Measurements from ENCODE around the gene ACTL6B. TPM values are rescaled to one million over a fixed set of nuclear protein-coding genes. Genes with fewer than 3 reads are reported as not detected.

The ACTL6B gene
- total and polyA plus RNA-seq, 9 donors, result 0.19 to 0.40 TPM; not detected in 7

DNA sequence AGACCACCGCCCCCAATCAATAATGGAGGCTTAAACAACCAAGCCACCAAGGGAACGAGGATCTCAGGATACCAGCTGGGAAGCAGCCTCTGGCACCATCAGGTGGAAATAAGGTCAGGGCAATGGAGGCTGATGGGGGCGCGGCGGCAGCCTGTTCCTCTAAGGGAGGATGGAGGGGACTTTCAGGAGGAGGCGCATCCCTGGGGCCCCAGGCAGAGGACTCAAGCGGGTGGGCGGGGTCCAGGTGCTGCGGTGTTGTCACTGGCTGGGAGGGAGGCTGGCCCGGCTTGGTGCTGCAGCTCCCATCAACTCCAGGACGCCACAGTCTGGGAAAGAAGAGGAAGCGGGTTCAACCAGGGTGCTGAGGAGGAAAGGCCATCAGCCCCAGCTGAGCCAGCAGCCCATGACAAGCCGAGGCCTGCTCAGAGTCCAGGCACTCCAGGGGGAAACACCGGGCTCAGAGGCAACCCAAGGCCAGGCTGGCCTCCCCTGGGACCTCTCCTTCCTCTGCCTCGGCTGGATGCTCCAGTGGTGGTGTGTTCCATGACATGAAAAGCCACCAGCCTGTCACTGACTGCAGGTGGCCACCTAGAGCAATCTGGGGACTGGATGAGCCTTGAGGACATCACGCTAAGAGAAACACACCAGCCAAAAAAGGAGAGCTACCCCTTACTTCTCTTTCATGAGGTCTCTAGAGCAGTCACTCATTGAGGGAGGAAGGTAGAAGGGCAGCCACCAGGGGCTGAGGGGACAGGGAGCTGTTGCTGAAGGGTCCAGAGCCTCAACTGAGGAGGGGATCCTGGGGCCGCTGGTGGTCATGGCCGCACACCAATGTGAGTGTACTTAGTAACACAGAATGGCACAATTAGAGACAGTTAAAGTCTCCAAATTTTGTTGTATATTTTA lies 33.2 kb upstream of the ACTL6B start:
- H3K9me3 ChIP-seq (replicated peaks; ENCODE audit: control insufficient read depth, low read depth, low read length), result no peaks in the 10 kb centered on the region
- peaks cover 31% of the 10 kb centered on the region for H3K4me1 ChIP-seq (ENCODE audit: control insufficient read depth, insufficient read depth, low read length)
- no peaks in the 10 kb centered on the region for H3K27me3 ChIP-seq (ENCODE audit: control insufficient read depth, insufficient read depth, low read length)
- H3K36me3 ChIP-seq (ENCODE audit: control insufficient read depth, insufficient read depth, low read length), result peaks cover 58% of the 10 kb centered on the region
- no peak overlapping the region for H3K27ac ChIP-seq (ENCODE audit: low read length)
- 85% methylated on average over 12 of the region's 18 CpGs for WGBS (ENCODE audit: insufficient coverage)
- DNase-seq, result no peak
- no peak overlapping the region for H3K4me3 ChIP-seq (ENCODE audit: low read length)

DNA sequence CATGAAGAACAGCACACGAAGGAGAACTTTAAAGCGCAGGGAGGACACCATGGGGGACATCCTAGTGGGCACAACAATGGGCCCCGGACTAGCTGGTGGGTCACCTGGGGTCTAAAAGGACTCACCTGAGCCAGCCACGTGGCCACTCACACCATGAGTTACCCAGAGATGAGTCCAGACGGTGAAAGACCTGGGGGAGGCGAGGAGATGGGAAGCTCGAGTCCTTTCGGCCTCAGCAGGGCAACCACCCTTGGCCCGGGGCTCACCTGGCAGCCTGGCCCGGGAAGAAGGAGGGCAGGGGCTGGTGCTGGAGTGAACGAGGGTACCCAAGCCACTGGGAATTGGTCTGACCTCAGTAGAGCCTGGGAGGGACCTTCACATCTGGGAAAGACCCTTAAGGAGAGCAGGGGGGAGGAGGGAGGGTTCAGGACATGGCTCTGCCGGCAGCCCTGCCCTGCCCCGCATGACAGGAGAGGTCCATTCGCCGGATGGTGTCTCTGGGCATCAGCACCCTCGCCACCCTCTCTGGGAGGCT lies 32.1 kb upstream of the ACTL6B start:
- WGBS (ENCODE audit: insufficient coverage), result 83% methylated on average over 13 of the region's 16 CpGs

GRCh38 chr7:100687751-100688300 lies 31.6 kb upstream of the ACTL6B start:
- H3K9me3 ChIP-seq (replicated peaks; ENCODE audit: control insufficient read depth, low read depth, low read length), result no peaks in the 10 kb centered on the region
- no peak overlapping the region for H3K4me3 ChIP-seq (ENCODE audit: low read length)
- peaks cover 25% of the 10 kb centered on the region for H3K4me1 ChIP-seq (ENCODE audit: control insufficient read depth, insufficient read depth, low read length)
- 89% methylated on average over 22 of the region's 25 CpGs for WGBS (ENCODE audit: insufficient coverage)
- H3K27me3 ChIP-seq (ENCODE audit: control insufficient read depth, insufficient read depth, low read length), result no peaks in the 10 kb centered on the region
- DNase-seq, result no peak
- H3K36me3 ChIP-seq (ENCODE audit: control insufficient read depth, insufficient read depth, low read length), result peaks cover 75% of the 10 kb centered on the region
- no peak overlapping the region for H3K27ac ChIP-seq (ENCODE audit: low read length)

More for the DNA sequence above, 32.1 kb upstream of the ACTL6B start:
- peaks cover 30% of the 10 kb centered on the region for H3K4me1 ChIP-seq (ENCODE audit: control insufficient read depth, insufficient read depth, low read length)
- peaks cover 69% of the 10 kb centered on the region for H3K36me3 ChIP-seq (ENCODE audit: control insufficient read depth, insufficient read depth, low read length)
- no peak for DNase-seq
- no peaks in the 10 kb centered on the region for H3K27me3 ChIP-seq (ENCODE audit: control insufficient read depth, insufficient read depth, low read length)
- no peak overlapping the region for H3K27ac ChIP-seq (ENCODE audit: low read length)
- H3K9me3 ChIP-seq (replicated peaks; ENCODE audit: control insufficient read depth, low read depth, low read length), result no peaks in the 10 kb centered on the region
- no peak overlapping the region for H3K4me3 ChIP-seq (ENCODE audit: low read length)

- peaks cover 80% of the 10 kb centered on the region for H3K36me3 ChIP-seq (ENCODE audit: control insufficient read depth, insufficient read depth, low read length)
- H3K9me3 ChIP-seq (replicated peaks; ENCODE audit: control insufficient read depth, low read depth, low read length), result no peaks in the 10 kb centered on the region
- no peaks in the 10 kb centered on the region for H3K27me3 ChIP-seq (ENCODE audit: control insufficient read depth, insufficient read depth, low read length)
- H3K27ac ChIP-seq (ENCODE audit: low read length), result no peak overlapping the region
- no peak overlapping the region for H3K4me3 ChIP-seq (ENCODE audit: low read length)
- peaks cover 20% of the 10 kb centered on the region for H3K4me1 ChIP-seq (ENCODE audit: control insufficient read depth, insufficient read depth, low read length)
- DNase-seq, result no peak
- 85% methylated on average over 20 of the region's 22 CpGs for WGBS (ENCODE audit: insufficient coverage)
Observed at GRCh38 chr7:100687261-100687660, 31.0 kb upstream of the ACTL6B start.

- no peak for DNase-seq
- no peak overlapping the region for H3K27ac ChIP-seq (ENCODE audit: low read length)
- H3K27me3 ChIP-seq (ENCODE audit: control insufficient read depth, insufficient read depth, low read length), result no peaks in the 10 kb centered on the region
- peaks cover 82% of the 10 kb centered on the region for H3K36me3 ChIP-seq (ENCODE audit: control insufficient read depth, insufficient read depth, low read length)
- WGBS (ENCODE audit: insufficient coverage), result 86% methylated on average over 14 of the region's 17 CpGs
- no peaks in the 10 kb centered on the region for H3K9me3 ChIP-seq (replicated peaks; ENCODE audit: control insufficient read depth, low read depth, low read length)
- peaks cover 20% of the 10 kb centered on the region for H3K4me1 ChIP-seq (ENCODE audit: control insufficient read depth, insufficient read depth, low read length)
- no peak overlapping the region for H3K4me3 ChIP-seq (ENCODE audit: low read length)
Observed at GRCh38 chr7:100686822-100687211, 30.6 kb upstream of the ACTL6B start.

DNA sequence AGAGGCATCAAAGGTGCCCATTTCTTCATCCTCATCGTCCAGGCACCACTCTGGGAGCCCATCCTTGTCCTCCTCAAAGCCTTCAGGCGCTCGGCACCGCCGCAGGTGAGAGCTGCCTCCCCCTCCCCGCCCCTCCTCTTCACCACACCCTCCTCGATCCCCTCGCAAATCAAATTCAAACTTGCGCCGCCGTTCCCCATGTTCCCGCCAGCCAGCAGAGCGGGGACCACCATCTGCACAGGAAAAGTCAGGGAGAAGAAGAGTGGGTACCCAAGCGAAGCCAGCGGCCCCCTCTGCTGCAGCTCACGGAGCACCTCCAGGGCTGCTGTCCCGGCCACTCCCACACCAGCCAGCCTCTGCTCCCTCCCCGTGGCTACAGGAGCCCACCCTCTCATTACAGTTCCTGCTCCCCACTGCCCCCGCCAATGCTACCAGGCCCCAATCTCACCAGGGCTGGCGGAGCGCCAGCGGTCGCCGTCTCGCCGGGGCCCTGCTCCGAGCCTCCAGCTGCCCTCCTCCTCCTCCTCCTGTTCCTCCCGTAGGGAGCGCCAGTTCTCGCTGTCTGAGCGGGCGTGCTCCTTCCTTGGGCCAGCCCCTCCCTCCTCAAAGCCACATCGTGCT lies 30.1 kb upstream of the ACTL6B start:
- H3K36me3 ChIP-seq (ENCODE audit: control insufficient read depth, insufficient read depth, low read length), result peaks cover 86% of the 10 kb centered on the region
- no peak overlapping the region for H3K4me3 ChIP-seq (ENCODE audit: low read length)
- peaks cover 14% of the 10 kb centered on the region for H3K4me1 ChIP-seq (ENCODE audit: control insufficient read depth, insufficient read depth, low read length)
- no peaks in the 10 kb centered on the region for H3K9me3 ChIP-seq (replicated peaks; ENCODE audit: control insufficient read depth, low read depth, low read length)
- H3K27ac ChIP-seq (ENCODE audit: low read length), result no peak overlapping the region
- 81% methylated on average over 25 of the region's 33 CpGs for WGBS (ENCODE audit: insufficient coverage)
- DNase-seq, result no peak
- no peaks in the 10 kb centered on the region for H3K27me3 ChIP-seq (ENCODE audit: control insufficient read depth, insufficient read depth, low read length)

DNA sequence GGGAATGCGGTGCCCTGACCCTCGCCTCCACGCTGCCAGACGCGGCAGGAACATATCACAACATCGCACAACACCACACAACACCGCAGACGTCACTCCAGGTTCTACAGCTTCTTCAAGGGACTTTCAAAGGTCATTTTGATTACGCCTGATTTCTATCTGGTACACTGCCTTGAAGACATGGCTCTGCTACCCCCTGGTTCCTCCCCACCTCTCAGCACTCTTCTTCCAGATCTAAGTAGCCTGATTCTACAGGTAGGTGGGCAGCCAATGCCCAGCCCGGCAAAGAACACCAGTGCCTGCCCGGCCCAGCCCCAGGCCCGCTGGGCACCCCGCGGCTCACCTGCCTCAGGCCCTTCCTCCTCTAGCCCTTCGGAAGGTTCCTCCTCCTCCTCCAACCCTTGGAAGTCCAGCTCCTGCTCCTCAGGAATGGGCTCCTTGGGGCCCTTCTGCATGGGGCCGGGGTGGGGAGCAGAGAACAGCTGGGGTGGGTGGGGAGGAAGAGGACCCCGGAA lies 29.4 kb upstream of the ACTL6B start:
- Histone ChIP-seq H3K27me3 (ENCODE audit: control insufficient read depth, insufficient read depth, low read length) (no peaks in the 10 kb centered on the region), H3K27ac (ENCODE audit: low read length) (no peak overlapping the region), H3K9me3 (replicated peaks; ENCODE audit: control insufficient read depth, low read depth, low read length) (no peaks in the 10 kb centered on the region), H3K4me3 (ENCODE audit: low read length) (no peak overlapping the region), H3K36me3 (ENCODE audit: control insufficient read depth, insufficient read depth, low read length) (peaks cover 85% of the 10 kb centered on the region), H3K4me1 (ENCODE audit: control insufficient read depth, insufficient read depth, low read length) (peaks cover 12% of the 10 kb centered on the region)
- 86% methylated on average over 14 of the region's 17 CpGs for WGBS (ENCODE audit: insufficient coverage)
- DNase-seq, result no peak

DNA sequence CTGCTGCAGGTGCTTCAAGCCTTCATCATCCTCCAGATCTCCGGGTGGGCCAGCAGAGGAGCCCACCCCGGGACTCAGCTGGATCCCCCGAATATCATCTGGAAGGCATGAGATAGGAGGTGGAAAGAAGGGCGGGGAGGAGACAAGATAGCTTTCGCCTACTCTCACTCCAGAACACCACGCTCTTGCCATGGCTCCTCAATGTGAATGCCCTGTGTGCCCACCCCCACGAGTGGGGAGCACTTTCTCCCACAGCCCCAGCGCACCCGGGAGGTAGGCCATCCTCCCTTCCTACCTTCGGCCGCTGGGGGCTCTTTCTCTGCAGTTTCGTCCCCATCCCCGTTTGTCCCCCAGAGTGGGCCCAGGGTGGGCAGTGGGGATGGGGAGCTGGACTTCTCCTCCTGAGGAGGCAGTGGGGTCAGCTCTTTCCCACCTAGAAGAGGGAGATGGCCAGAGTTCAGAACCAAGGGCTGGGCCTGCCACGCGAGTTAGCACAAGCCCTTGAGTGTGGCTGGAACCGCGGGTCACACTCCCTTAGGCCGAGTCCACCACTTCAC lies 28.9 kb upstream of the ACTL6B start:
- Histone ChIP-seq H3K27me3 (ENCODE audit: control insufficient read depth, insufficient read depth, low read length) (no peaks in the 10 kb centered on the region), H3K4me1 (ENCODE audit: control insufficient read depth, insufficient read depth, low read length) (peaks cover 13% of the 10 kb centered on the region), H3K9me3 (replicated peaks; ENCODE audit: control insufficient read depth, low read depth, low read length) (no peaks in the 10 kb centered on the region), H3K36me3 (ENCODE audit: control insufficient read depth, insufficient read depth, low read length) (peaks cover 90% of the 10 kb centered on the region), H3K4me3 (ENCODE audit: low read length) (no peak overlapping the region), H3K27ac (ENCODE audit: low read length) (no peak overlapping the region)
- 89% methylated on average over 3 of the region's 18 CpGs for WGBS (ENCODE audit: insufficient coverage)
- no peak for DNase-seq

- H3K27me3 ChIP-seq (ENCODE audit: control insufficient read depth, insufficient read depth, low read length), result no peaks in the 10 kb centered on the region
- H3K36me3 ChIP-seq (ENCODE audit: control insufficient read depth, insufficient read depth, low read length), result peaks cover 96% of the 10 kb centered on the region
Observed at GRCh38 chr7:100684534-100685042, 28.3 kb upstream of the ACTL6B start.

More at GRCh38 chr7:100684534-100685042, 28.3 kb upstream of the ACTL6B start:
- Histone ChIP-seq H3K4me3 (ENCODE audit: low read length) (no peak overlapping the region), H3K9me3 (replicated peaks; ENCODE audit: control insufficient read depth, low read depth, low read length) (no peaks in the 10 kb centered on the region), H3K4me1 (ENCODE audit: control insufficient read depth, insufficient read depth, low read length) (peaks cover 12% of the 10 kb centered on the region), H3K27ac (ENCODE audit: low read length) (no peak overlapping the region)
- DNase-seq, result no peak
- WGBS (ENCODE audit: insufficient coverage), result 88% methylated on average over 8 of the region's 16 CpGs

Data from muscle of leg (tissue), 11 donors.